K562 (cell line): ENCODE data around the gene AIMP2. TPM values are rescaled to one million over a fixed set of nuclear protein-coding genes. Genes with fewer than 3 reads are reported as not detected.

Source experiments
- BCOR ChIP-seq: fragments of 450-650 bp; IDR thresholded peaks from 2 replicates; pipeline ENCODE4 v1.6.1; 2016
- C11orf30 ChIP-seq: fragments of 450-650 bp; IDR thresholded peaks from 2 replicates; pipeline ENCODE4 v1.6.1; 2016; ENCODE audit warnings: low read depth, mild to moderate bottlenecking
- CREM ChIP-seq: IDR thresholded peaks from 2 replicates; pipeline ENCODE4 v1.6.1; 2014; ENCODE audit warnings: antibody characterized with exemption, low read depth
- CTCF ChIP-seq, 3 experiments: IDR thresholded peaks in 2 of 3; conservative IDR thresholded peaks in 1 of 3; 2 replicates each; pipeline ENCODE4 v1.5.1; 2011 to 2012; ENCODE audit warnings: low read length in 3 of 3, mild to moderate bottlenecking in 3 of 3, control low read depth in 2 of 3, improper control_type of control experiment in 1 of 3, inconsistent platforms in 1 of 3, low read depth in 1 of 3, mixed read lengths in 1 of 3, moderate library complexity in 1 of 3; ENCODE audit not compliant: insufficient read depth in 2 of 3
- FOXM1 ChIP-seq, 2 experiments: fragments of 450-650 bp in 1 of 2; sonication (generic) in 1 of 2; formaldehyde crosslinking in 1 of 2; IDR thresholded peaks; 2 replicates each; pipeline versions ENCODE4 v1.6.1 to v1.9.0; 2017 to 2022; ENCODE audit warnings: low read depth in 2 of 2, mild to moderate bottlenecking in 2 of 2, missing genetic modification reagents in 1 of 2, moderate library complexity in 1 of 2
- HDAC6 ChIP-seq: IDR thresholded peaks from 2 replicates; pipeline ENCODE4 v1.6.1; 2012; ENCODE audit warnings: low read depth, mild to moderate bottlenecking, control low read depth, inconsistent platforms, low read length, moderate library complexity
- MGA ChIP-seq: fragments of 450-650 bp; IDR thresholded peaks from 2 replicates; pipeline ENCODE4 v1.6.1; 2016; ENCODE audit warnings: mild to moderate bottlenecking, moderate library complexity
- MXI1 ChIP-seq: IDR thresholded peaks from 2 replicates; pipeline ENCODE4 v1.6.1; 2011; ENCODE audit warnings: low read depth, mild to moderate bottlenecking, improper control_type of control experiment, low read length
- TCF7L2 ChIP-seq: fragments of 150-350 bp; IDR thresholded peaks from 2 replicates; pipeline ENCODE4 v1.6.1; 2016; ENCODE audit warnings: low read depth, mild to moderate bottlenecking, low read length, moderate library complexity
- polyA plus RNA-seq, 8 experiments: library from polyadenylated mRNA; depleted of rRNA in 4 of 8; stranded (reverse) in 5 of 8; unstranded in 3 of 8; fragments of >200 nt; fragmentation: Nextera tagmentation in 2 of 8; fragmentation: Illumina TruSeq in 1 of 8; extraction: Ambion mirVana in 2 of 8; extraction: Trizol in 1 of 8; gene quantifications; 2 replicates each; pipeline versions ENCODE4 v1.2.1 to v1.2.3, GENCODE V29; 2011 to 2014; ENCODE audit warnings: inconsistent platforms in 1 of 8, missing spikeins in 1 of 8
- total RNA-seq, 7 experiments: library from RNA; depleted of rRNA in 6 of 7; stranded (reverse); fragments of >200 nt in 6 of 7; fragmentation: Illumina TruSeq in 2 of 7; extraction: Trizol in 2 of 7; gene quantifications; 2 replicates each; pipeline versions ENCODE4 v1.2.1 to v1.2.3, GENCODE V29; 2011 to 2021; ENCODE audit warnings: low replicate concordance in 1 of 7
- TF ChIP-seq, protein P1 (sequence below): fragments of 250-450 bp; sonication (Bioruptor Pico); IDR thresholded peaks from 2 replicates; pipeline ENCODE4 v1.4.0; 2020; ENCODE audit warnings: borderline replicate concordance

AIMP2 gene
- total and polyA plus RNA-seq, 9 of the 15 experiments (the other 6 are each of a cell fraction or from before 2014, with no cell fraction given) = 47.5 to 84.9 (median 63.5) TPM

DNA sequence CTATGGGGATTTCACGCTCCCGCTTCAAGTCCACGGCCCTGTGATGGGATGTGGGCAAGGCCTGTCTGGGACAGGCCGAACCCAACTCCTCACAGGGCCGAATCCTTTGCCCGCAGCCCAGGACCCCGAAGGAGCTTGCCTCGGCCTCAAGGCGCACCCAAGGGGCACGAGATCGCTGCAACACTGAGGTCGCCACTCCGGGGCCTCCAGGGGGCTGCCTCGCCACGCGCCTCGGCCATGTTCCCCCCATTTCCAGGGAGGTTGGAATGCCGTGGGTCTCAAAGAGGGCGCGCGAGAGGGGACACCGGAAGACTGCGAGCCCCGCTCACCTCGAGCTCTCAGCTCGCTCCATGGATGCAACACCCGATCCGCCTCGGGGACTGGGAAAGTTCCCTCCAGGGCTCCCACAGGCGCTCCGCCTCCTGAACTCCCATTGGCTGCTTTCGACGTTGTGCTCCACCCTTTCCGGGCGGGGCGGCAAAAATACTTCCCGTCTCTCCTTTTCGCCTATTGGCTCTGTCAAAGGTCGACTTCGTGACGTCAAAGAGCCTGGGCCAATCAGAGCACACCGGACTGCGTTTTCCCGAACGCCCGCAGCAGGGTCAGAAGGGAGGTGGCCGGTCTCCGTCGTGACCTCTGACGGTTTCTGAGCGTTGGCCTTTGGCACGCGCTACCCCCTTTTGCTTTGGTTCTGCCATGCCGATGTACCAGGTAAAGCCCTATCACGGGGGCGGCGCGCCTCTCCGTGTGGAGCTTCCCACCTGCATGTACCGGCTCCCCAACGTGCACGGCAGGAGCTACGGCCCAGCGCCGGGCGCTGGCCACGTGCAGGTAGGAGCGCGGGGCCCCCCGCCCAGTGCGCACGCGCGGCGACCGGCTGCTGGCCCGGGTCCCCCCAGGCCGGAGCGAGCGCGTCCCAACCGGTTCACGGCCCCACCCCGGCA is at the start of gene AIMP2, which contains the start of gene PMS2 (continued):
- TF ChIP-seq MGA (peak; percentile 100), BCOR (no peak), C11orf30 (peak; percentile 55), CTCF (IDR thresholded peaks at IDR 0.05 in 2 of 3, conservative IDR thresholded peaks at IDR 0.05 in 1 of 3; ENCODE audit: insufficient read depth in 2 of 3, low read depth in 1 of 3, low read length in 3 of 3) (peak; percentile 20 to 37 (median 22); a peak in 4 of 6 replicates), FOXM1 (IDR thresholded peaks at IDR 0.05; ENCODE audit: low read depth) (peak; percentile 77), FOXM1 (CRISPR knock-in tag; IDR thresholded peaks at IDR 0.05; ENCODE audit: low read depth) (peak; percentile 95), TCF7L2 (no peak), CREM (peak; percentile 88), MXI1 (peak; percentile 59; the same call in 1 of the 2 replicates), HDAC6 (no peak)
- TF ChIP-seq, protein P1, sequence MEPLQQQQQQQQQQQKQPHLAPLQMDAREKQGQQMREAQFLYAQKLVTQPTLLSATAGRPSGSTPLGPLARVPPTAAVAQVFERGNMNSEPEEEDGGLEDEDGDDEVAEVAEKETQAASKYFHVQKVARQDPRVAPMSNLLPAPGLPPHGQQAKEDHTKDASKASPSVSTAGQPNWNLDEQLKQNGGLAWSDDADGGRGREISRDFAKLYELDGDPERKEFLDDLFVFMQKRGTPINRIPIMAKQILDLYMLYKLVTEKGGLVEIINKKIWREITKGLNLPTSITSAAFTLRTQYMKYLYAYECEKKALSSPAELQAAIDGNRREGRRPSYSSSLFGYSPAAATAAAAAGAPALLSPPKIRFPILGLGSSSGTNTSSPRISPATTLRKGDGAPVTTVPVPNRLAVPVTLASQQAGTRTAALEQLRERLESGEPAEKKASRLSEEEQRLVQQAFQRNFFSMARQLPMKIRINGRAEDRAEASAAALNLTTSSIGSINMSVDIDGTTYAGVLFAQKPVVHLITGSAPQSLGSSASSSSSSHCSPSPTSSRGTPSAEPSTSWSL (CRISPR knock-in tag) = peak; percentile 89; the same call in 1 of the 2 replicates
